Gastroesophageal sphincter (tissue), 3 donors: ENCODE data around the gene UBE2J1.

Experiments used
- EP300 ChIP-seq: sonication (generic); formaldehyde crosslinking; IDR thresholded peaks from one replicate; pipeline ENCODE4 v1.6.1; 2017; ENCODE audit warnings: antibody characterized with exemption, mild to moderate bottlenecking
- TF ChIP-seq, protein P1 (sequence below), 4 experiments: fragments of 200-600 bp in 2 of 4; fragments of 450-650 bp in 2 of 4; sonication (generic) in 1 of 4; IDR thresholded peaks; one replicate each; pipeline ENCODE4 v1.5.1; 2017 to 2019; ENCODE audit warnings: antibody characterized with exemption in 4 of 4, mild to moderate bottlenecking in 2 of 4, moderate library complexity in 2 of 4

DNA sequence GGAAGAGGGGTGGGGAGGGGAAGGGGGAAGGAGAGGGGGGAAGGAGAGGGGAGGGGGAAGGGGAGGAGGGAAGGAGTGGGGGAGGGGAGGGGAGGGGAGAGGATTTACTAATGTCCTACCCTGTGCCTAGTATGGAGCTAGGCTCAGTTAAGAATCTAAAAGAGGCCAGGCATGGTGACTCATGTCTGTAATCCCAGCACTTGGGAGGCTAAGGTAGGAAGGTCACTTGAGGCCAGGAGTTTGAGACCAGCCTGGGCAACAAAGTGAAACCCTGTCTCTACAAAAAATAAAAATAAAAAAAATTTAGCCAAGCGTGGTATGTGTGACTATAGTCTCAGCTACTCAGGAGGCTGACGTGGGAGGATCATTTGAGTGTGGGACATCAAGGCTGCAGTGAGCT lies 13.0 kb downstream of the UBE2J1 start:
- TF ChIP-seq, protein P1, sequence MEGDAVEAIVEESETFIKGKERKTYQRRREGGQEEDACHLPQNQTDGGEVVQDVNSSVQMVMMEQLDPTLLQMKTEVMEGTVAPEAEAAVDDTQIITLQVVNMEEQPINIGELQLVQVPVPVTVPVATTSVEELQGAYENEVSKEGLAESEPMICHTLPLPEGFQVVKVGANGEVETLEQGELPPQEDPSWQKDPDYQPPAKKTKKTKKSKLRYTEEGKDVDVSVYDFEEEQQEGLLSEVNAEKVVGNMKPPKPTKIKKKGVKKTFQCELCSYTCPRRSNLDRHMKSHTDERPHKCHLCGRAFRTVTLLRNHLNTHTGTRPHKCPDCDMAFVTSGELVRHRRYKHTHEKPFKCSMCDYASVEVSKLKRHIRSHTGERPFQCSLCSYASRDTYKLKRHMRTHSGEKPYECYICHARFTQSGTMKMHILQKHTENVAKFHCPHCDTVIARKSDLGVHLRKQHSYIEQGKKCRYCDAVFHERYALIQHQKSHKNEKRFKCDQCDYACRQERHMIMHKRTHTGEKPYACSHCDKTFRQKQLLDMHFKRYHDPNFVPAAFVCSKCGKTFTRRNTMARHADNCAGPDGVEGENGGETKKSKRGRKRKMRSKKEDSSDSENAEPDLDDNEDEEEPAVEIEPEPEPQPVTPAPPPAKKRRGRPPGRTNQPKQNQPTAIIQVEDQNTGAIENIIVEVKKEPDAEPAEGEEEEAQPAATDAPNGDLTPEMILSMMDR (IDR thresholded peaks at IDR 0.05): no peak
- TF ChIP-seq EP300: no peak
